ENCODE results near the gene OPA3. TPM values are rescaled to one million over a fixed set of nuclear protein-coding genes. Genes with fewer than 3 reads are reported as not detected.
A peak's percentile ranks its signal among the peaks of the same experiment; 100 is the strongest.
"Not testable (repeated sequence)": the region's sequence is repeated elsewhere in the genome, so short reads cannot be mapped to it uniquely, and the experiment has no call there.

The OPA3 gene
- total RNA-seq, 1 donor from 2014 or later = 13.0 TPM

GRCh38 chr19:45515807-45516401, 68.7 kb downstream of the OPA3 start:
- no peaks in the 10 kb centered on the region for H3K27me3 ChIP-seq
- no peaks in the 10 kb centered on the region for H3K9me3 ChIP-seq
- ATAC-seq (peak; percentile 69), DNase-seq (peak; percentile 80)
- peaks cover 37% of the 10 kb centered on the region for H3K4me1 ChIP-seq
- intact Hi-C loops (cut with DNase I) = no loop called here
- no peak for TF ChIP-seq CTCF (IDR thresholded peaks at IDR 0.05)
- H3K36me3 ChIP-seq = peaks cover 31% of the 10 kb centered on the region
- peak overlapping the region; percentile 81 for H3K27ac ChIP-seq
- no peak overlapping the region for H3K4me3 ChIP-seq

GRCh38 chr19:45515081-45515624, 69.4 kb downstream of the OPA3 start:
- no peak overlapping the region for H3K4me3 ChIP-seq
- no peak for TF ChIP-seq CTCF (IDR thresholded peaks at IDR 0.05)
- no peaks in the 10 kb centered on the region for H3K9me3 ChIP-seq
- no peaks in the 10 kb centered on the region for H3K27me3 ChIP-seq
- peak; percentile 82 for ATAC-seq
- peak overlapping the region; percentile 81 for H3K27ac ChIP-seq
- peak; percentile 74 for DNase-seq
- peaks cover 24% of the 10 kb centered on the region for H3K36me3 ChIP-seq
- H3K4me1 ChIP-seq = peaks cover 43% of the 10 kb centered on the region
- intact Hi-C loops (cut with DNase I) = no loop called here

GRCh38 chr19:45514376-45515051, 70.1 kb downstream of the OPA3 start:
- H3K4me1 ChIP-seq = peaks cover 49% of the 10 kb centered on the region
- no peak for TF ChIP-seq CTCF (IDR thresholded peaks at IDR 0.05)
- H3K27me3 ChIP-seq = no peaks in the 10 kb centered on the region
- DNase-seq = peak; percentile 83
- peak overlapping the region; percentile 8 for H3K4me3 ChIP-seq
- peaks cover 19% of the 10 kb centered on the region for H3K36me3 ChIP-seq
- no peaks in the 10 kb centered on the region for H3K9me3 ChIP-seq
- intact Hi-C loops (cut with DNase I) = no loop called here
- ATAC-seq = peak; percentile 76
- H3K27ac ChIP-seq = peak overlapping the region; percentile 81

- intact Hi-C loops (cut with DNase I) = no loop called here
Measured at GRCh38 chr19:45512881-45513483, 71.6 kb downstream of the OPA3 start.

GRCh38 chr19:45511074-45511473, 73.5 kb downstream of the OPA3 start:
- H3K27ac ChIP-seq = no peak overlapping the region
- H3K9me3 ChIP-seq = no peaks in the 10 kb centered on the region
- H3K36me3 ChIP-seq = no peaks in the 10 kb centered on the region
- no peaks in the 10 kb centered on the region for H3K27me3 ChIP-seq
- intact Hi-C loops (cut with DNase I) = no loop called here
- TF ChIP-seq CTCF (IDR thresholded peaks at IDR 0.05) = no peak
- H3K4me3 ChIP-seq = no peak overlapping the region
- ATAC-seq = no peak
- H3K4me1 ChIP-seq = peaks cover 50% of the 10 kb centered on the region
- DNase-seq = no peak

More at GRCh38 chr19:45512881-45513483, 71.6 kb downstream of the OPA3 start:
- Histone ChIP-seq H3K4me3 (no peak overlapping the region), H3K27me3 (no peaks in the 10 kb centered on the region), H3K36me3 (peaks cover 5% of the 10 kb centered on the region), H3K4me1 (peaks cover 50% of the 10 kb centered on the region), H3K9me3 (no peaks in the 10 kb centered on the region), H3K27ac (peak overlapping the region; percentile 81)
- no peak for ATAC-seq
- TF ChIP-seq CTCF (IDR thresholded peaks at IDR 0.05) = no peak
- DNase-seq = no peak

GRCh38 chr19:45510352-45510751, 74.2 kb downstream of the OPA3 start:
- DNase-seq; H3K9me3 ChIP-seq; ATAC-seq; H3K4me3 ChIP-seq; H3K36me3 ChIP-seq; intact Hi-C loops (cut with DNase I); H3K27me3 ChIP-seq: not testable (repeated sequence)
- peaks cover 44% of the 10 kb centered on the region for H3K4me1 ChIP-seq
- peak overlapping the region; percentile 82 for H3K27ac ChIP-seq

All from upper lobe of right lung (tissue), 1 donor.